Measurements from ENCODE around the gene CHMP4A. TPM values are rescaled to one million over a fixed set of nuclear protein-coding genes. Genes with fewer than 3 reads are reported as not detected.
A peak's percentile ranks its signal among the peaks of the same experiment; 100 is the strongest.
"Not testable (repeated sequence)": the region's sequence is repeated elsewhere in the genome, so short reads cannot be mapped to it uniquely, and the experiment has no call there.

CHMP4A gene
- total RNA-seq, 1 donor from 2014 or later, result 33.1 TPM

- Histone ChIP-seq H3K4me1 (peaks cover 6% of the 10 kb centered on the region), H3K27me3 (ENCODE audit: low read depth) (no peaks in the 10 kb centered on the region), H3K27ac (replicated peaks) (no peak overlapping the region), H3K4me3 (no peak overlapping the region), H3K9me3 (replicated peaks) (no peaks in the 10 kb centered on the region), H3K36me3 (peaks cover 78% of the 10 kb centered on the region)
- TF ChIP-seq CTCF (IDR thresholded peaks at IDR 0.05; ENCODE audit: borderline replicate concordance), result no peak
- DNase-seq, result no peak
- intact Hi-C loops (cut with micrococcal nuclease), result no loop called here
Observed at GRCh38 chr14:24206260-24207103, 6.8 kb downstream of the CHMP4A start.

GRCh38 chr14:24204163-24205146 is 8.8 kb downstream of the CHMP4A start:
- H3K27me3 ChIP-seq (ENCODE audit: low read depth), result no peaks in the 10 kb centered on the region
- no peaks in the 10 kb centered on the region for H3K9me3 ChIP-seq (replicated peaks)
- TF ChIP-seq CTCF (IDR thresholded peaks at IDR 0.05; ENCODE audit: borderline replicate concordance), result no peak
- H3K4me3 ChIP-seq, result no peak overlapping the region
- H3K36me3 ChIP-seq, result peaks cover 68% of the 10 kb centered on the region
- H3K27ac ChIP-seq (replicated peaks), result no peak overlapping the region
- H3K4me1 ChIP-seq, result peaks cover 6% of the 10 kb centered on the region
- DNase-seq, result no peak
- intact Hi-C loops (cut with micrococcal nuclease), result no loop called here

GRCh38 chr14:24203249-24203886 is 9.9 kb downstream of the CHMP4A start:
- H3K27ac ChIP-seq (replicated peaks); intact Hi-C loops (cut with micrococcal nuclease); DNase-seq; H3K4me3 ChIP-seq; H3K27me3 ChIP-seq (ENCODE audit: low read depth); H3K9me3 ChIP-seq (replicated peaks): not testable (repeated sequence)
- peaks cover 57% of the 10 kb centered on the region for H3K36me3 ChIP-seq
- H3K4me1 ChIP-seq, result peaks cover 13% of the 10 kb centered on the region

GRCh38 chr14:24202538-24202937 is 10.8 kb downstream of the CHMP4A start:
- H3K4me3 ChIP-seq; H3K9me3 ChIP-seq (replicated peaks); H3K27ac ChIP-seq (replicated peaks); intact Hi-C loops (cut with micrococcal nuclease); H3K27me3 ChIP-seq (ENCODE audit: low read depth); DNase-seq: not testable (repeated sequence)
- Histone ChIP-seq H3K36me3 (peaks cover 48% of the 10 kb centered on the region), H3K4me1 (peaks cover 14% of the 10 kb centered on the region)

GRCh38 chr14:24198814-24199524 is 14.3 kb downstream of the CHMP4A start:
- Histone ChIP-seq H3K27ac (replicated peaks) (no peak overlapping the region), H3K4me3 (no peak overlapping the region), H3K36me3 (peaks cover 29% of the 10 kb centered on the region), H3K4me1 (peaks cover 48% of the 10 kb centered on the region), H3K9me3 (replicated peaks) (no peaks in the 10 kb centered on the region), H3K27me3 (ENCODE audit: low read depth) (no peaks in the 10 kb centered on the region)
- intact Hi-C loops (cut with micrococcal nuclease), result no loop called here
- no peak for TF ChIP-seq CTCF (IDR thresholded peaks at IDR 0.05; ENCODE audit: borderline replicate concordance)
- DNase-seq, result no peak

- Histone ChIP-seq H3K4me3 (peak overlapping the region; percentile 100), H3K27me3 (ENCODE audit: low read depth) (no peaks in the 10 kb centered on the region), H3K4me1 (peaks cover 49% of the 10 kb centered on the region), H3K27ac (replicated peaks) (no peak overlapping the region), H3K36me3 (peaks cover 31% of the 10 kb centered on the region), H3K9me3 (replicated peaks) (no peaks in the 10 kb centered on the region)
- intact Hi-C loops (cut with micrococcal nuclease), result no loop called here
- no peak for DNase-seq
- no peak for TF ChIP-seq CTCF (IDR thresholded peaks at IDR 0.05; ENCODE audit: borderline replicate concordance)
Observed at GRCh38 chr14:24197056-24197450, 16.2 kb downstream of the CHMP4A start.

All from left ventricle myocardium inferior (tissue), 1 donor.